ENCODE measurements around the gene TUBA4A.

TUBA4A gene

GRCh38 chr2:219244789-219245147, 8.9 kb downstream of the TUBA4A start:
- Mint-ChIP-seq H3K4me3 (peak overlapping the region; percentile 96 to 98), H3K27me3 (no peaks in the 10 kb centered on the region), H3K4me1 (peaks cover 61% of the 10 kb centered on the region), H3K27ac (peak overlapping the region; percentile 97 to 98), H3K9me3 (no peaks in the 10 kb centered on the region)
- no peak for DNase-seq
- no peak for ATAC-seq

DNA sequence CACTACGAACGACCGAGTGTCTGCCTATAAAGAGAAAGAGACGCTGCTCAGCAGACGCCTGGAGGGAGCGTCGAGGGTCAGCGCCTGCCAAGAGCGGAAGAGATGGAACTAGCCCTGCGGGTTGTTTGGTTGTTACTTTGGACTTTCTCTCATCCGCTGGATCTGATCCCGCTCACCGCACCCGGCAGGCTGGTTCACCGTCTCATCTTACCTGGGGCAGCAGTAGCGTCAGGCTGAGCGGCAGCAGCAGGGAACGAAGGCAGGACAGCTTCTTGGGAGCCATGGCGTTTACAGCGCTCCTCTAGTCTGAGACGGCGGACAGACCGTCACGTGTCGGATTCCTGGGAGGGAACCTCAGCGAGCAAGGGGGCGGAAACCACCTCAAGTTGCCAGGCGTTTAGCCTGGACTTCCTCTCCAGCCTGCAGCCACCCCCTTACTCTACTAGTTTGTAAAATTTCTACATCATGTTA, 10.4 kb downstream of the TUBA4A start:
- H3K27ac Mint-ChIP-seq, result peak overlapping the region; percentile 46 to 55
- no peaks in the 10 kb centered on the region for H3K9me3 Mint-ChIP-seq
- no peak for ATAC-seq

GRCh38 chr2:219234331-219234730, 19.4 kb downstream of the TUBA4A start:
- Mint-ChIP-seq H3K27ac (no peak overlapping the region), H3K4me1 (peaks cover 48% of the 10 kb centered on the region), H3K27me3 (no peaks in the 10 kb centered on the region), H3K9me3 (no peaks in the 10 kb centered on the region), H3K4me3 (no peak overlapping the region)
- DNase-seq, result no peak
- ATAC-seq, result no peak

More for the DNA sequence above, 10.4 kb downstream of the TUBA4A start:
- H3K4me3 Mint-ChIP-seq, result peak overlapping the region in 1 of 2 donors; percentile 72
- no peaks in the 10 kb centered on the region for H3K27me3 Mint-ChIP-seq
- DNase-seq, result no peak
- peaks cover 46% of the 10 kb centered on the region for H3K4me1 Mint-ChIP-seq

DNA sequence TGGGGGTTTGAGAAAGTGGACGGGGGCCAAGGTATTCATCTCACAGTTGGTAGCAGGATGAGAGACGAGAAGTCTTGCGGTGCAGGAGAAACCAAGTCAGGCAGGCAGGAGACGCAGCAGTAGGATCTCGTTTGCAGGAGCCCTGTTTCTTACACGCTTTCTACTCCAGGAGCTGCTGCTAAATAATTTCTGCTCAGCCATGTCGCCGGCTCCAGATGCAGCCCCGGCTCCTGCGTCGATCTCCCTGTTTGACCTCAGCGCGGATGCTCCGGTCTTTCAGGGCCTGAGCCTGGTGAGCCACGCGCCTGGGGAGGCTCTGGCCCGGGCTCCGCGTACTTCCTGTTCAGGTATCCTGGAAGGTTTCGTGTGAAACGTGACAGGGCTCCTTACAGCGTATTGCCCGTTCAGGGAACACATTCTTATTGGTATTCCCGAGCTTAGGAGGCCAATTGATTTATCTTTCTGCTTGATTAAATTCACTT, 23.6 kb downstream of the TUBA4A start:
- H3K27ac Mint-ChIP-seq, result peak overlapping the region; percentile 97 to 99
- peak; percentile 40 for ATAC-seq
- H3K4me1 Mint-ChIP-seq, result peaks cover 69% of the 10 kb centered on the region
- H3K4me3 Mint-ChIP-seq, result peak overlapping the region; percentile 93 to 100
- no peaks in the 10 kb centered on the region for H3K9me3 Mint-ChIP-seq
- H3K27me3 Mint-ChIP-seq, result no peaks in the 10 kb centered on the region
- DNase-seq, result peak; percentile 46 to 63

DNA sequence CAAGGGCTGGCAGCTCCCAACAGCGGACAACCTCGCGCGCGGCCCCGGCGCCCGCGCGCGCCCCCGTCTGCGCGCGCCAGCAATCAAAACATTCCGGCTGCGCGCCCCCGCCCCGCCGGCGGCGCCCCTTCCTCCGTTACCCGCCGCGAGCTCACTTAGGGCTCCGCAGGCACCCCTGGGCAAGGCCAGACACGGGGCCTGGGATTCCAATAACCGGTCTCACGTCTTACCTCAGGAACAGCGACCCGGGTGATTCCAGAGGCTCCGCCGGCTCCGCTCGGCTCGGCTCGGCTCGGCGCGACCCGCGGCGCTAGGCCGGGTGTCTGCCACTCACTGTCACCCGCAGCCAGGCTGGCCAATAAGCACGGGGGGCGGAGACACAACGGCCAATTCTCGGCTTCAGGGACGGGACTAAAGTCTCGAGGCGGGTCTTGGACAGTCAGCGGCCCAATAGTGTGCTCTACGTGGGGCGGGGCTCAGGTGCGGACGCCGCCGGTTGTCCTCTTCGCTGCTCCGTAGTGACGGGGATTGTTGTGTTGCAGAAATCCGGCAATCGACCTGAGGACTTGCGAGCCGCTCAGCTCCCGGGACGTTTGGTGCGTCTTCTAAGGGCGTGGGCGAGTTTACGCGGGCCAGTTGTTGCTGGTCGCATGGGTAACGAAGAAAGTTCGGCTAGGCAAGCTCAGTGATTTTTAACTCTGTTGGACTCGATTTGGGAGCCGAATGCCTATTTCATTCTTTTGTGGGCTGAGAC, 24.2 kb downstream of the TUBA4A start, which contains the start of the genes ANKZF1 and ATG9A:
Gene ANKZF1 (plus strand): TSS at position 502 of the 754 bp plus-strand sequence. CDS start 452 bp downstream, outside the sequence.
Gene ATG9A (minus strand): TSS at position 332 of the 754 bp plus-strand sequence. CDS start 1,612 bp downstream, outside the sequence.
- Mint-ChIP-seq H3K27ac (peak within 1 kb of the TSS; percentile 97 to 99), H3K27me3 (no peaks in the 10 kb centered on the region), H3K9me3 (no peaks in the 10 kb centered on the region), H3K4me3 (peak within 1 kb of the TSS; percentile 93 to 100), H3K4me1 (peaks cover 65% of the 10 kb centered on the region)
- ATAC-seq (peak; percentile 97), DNase-seq (peak; percentile 97 to 99)

GRCh38 chr2:219228911-219229304, 24.8 kb downstream of the TUBA4A start:
- Mint-ChIP-seq H3K27me3 (no peaks in the 10 kb centered on the region), H3K27ac (peak overlapping the region; percentile 70 to 90), H3K9me3 (no peaks in the 10 kb centered on the region), H3K4me3 (peak overlapping the region; percentile 81 to 100), H3K4me1 (peaks cover 59% of the 10 kb centered on the region)
- ATAC-seq (no peak), DNase-seq (no peak)

- Mint-ChIP-seq H3K4me1 (peaks cover 53% of the 10 kb centered on the region), H3K9me3 (no peaks in the 10 kb centered on the region)
- no peak for DNase-seq
Observed at GRCh38 chr2:219228041-219228910, 25.4 kb downstream of the TUBA4A start.

DNA sequence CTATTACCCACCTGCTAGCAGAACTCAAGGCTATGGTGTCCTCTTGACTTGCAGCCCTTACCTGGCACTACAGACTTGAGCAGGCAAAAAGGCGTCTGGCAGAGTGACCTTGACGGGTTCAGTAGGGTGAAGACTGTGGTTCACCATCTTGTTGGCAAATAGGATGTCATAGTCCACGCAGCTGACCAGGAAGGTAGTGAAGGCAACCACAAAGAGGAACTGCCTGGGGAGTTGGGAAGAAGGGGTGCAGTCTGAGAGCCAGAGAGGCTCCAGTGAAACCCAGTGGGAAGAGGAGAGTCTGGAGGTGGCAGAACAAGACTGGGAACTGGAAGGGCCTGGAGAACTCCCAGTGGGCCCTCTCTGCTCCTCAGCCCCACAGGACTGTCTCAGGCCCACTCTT, 28.4 kb downstream of the TUBA4A start:
- Mint-ChIP-seq H3K27me3 (no peaks in the 10 kb centered on the region), H3K27ac (no peak overlapping the region), H3K4me3 (peak overlapping the region in 1 of 2 donors; percentile 12)

More at GRCh38 chr2:219228041-219228910, 25.4 kb downstream of the TUBA4A start:
- no peak for ATAC-seq
- no peaks in the 10 kb centered on the region for H3K27me3 Mint-ChIP-seq
- peak overlapping the region; percentile 70 to 90 for H3K27ac Mint-ChIP-seq
- peak overlapping the region; percentile 81 to 100 for H3K4me3 Mint-ChIP-seq

DNA sequence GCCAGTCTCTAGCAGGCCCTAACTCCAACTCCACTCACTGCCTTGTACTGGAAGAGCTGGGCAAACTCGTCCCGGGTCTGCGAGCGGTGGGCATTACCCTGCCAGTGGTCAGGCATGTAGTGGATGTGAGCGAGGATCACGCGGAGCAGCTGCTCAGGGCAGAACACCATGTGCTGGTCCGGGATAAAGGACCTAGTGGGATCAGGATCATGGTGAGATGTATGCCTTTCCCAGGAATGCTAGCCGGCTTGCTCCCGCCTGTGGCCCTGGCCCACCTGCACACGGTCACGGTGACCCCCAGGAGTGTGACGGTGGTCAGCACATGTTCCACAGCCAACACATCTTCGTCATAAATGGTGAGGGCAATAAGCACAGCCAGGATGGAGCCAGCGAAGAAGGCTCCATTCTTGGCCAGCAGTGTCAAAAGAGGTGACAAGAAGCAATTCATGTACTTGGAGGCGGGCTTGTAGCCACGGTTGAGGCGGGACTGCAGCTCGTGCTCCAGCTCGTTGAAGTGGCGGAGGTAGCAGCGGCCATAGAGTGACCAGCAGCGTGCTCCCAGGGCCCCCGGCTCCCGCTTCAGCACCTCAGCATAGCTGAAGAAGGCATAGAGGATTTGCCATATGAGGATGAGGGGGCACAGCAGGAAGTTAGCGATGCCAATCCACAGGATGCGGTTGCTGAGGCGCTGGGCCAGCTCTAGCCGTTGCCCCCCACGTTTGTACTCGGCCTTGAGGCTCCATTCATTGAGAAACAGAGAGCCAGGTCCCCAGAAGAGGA, 29.7 kb downstream of the TUBA4A start:
- DNase-seq, result no peak
- Mint-ChIP-seq H3K9me3 (no peaks in the 10 kb centered on the region), H3K4me3 (no peak overlapping the region), H3K27me3 (no peaks in the 10 kb centered on the region), H3K4me1 (peaks cover 41% of the 10 kb centered on the region), H3K27ac (no peak overlapping the region)
- no peak for ATAC-seq

More for the DNA sequence above, 28.4 kb downstream of the TUBA4A start:
- no peak for DNase-seq
- ATAC-seq, result no peak
- Mint-ChIP-seq H3K9me3 (no peaks in the 10 kb centered on the region), H3K4me1 (peaks cover 30% of the 10 kb centered on the region)

DNA sequence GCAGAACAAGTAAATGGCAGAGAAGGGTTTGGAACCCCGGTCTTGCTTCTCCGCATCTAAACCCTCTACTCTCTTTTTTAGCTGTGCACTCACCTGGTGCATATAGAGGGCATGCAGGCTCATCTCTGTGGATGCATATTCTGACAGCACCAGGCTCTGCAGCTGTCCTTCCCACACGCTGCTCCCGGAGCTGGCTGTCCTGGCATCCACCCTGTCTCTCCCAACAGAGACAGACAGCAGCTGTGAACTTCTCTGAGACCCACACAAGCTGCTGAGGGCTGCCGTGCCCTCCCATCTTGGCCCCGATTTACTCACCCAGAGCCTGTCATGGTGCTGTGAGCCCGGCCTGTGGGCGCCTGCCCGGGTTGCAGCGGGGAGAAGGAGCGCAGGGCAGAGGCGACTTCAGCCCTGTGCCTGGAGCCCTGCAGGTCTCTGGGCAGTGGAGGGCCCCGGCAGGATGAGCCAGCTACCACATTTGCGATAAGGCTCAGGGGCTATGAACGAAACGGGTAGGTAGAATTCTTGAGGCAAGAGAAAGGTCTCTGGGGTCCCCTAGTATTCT, 31.7 kb downstream of the TUBA4A start:
- Mint-ChIP-seq H3K9me3 (no peaks in the 10 kb centered on the region), H3K4me3 (no peak overlapping the region), H3K27ac (no peak overlapping the region), H3K4me1 (peaks cover 39% of the 10 kb centered on the region), H3K27me3 (no peaks in the 10 kb centered on the region)
- DNase-seq (no peak), ATAC-seq (no peak)

DNA sequence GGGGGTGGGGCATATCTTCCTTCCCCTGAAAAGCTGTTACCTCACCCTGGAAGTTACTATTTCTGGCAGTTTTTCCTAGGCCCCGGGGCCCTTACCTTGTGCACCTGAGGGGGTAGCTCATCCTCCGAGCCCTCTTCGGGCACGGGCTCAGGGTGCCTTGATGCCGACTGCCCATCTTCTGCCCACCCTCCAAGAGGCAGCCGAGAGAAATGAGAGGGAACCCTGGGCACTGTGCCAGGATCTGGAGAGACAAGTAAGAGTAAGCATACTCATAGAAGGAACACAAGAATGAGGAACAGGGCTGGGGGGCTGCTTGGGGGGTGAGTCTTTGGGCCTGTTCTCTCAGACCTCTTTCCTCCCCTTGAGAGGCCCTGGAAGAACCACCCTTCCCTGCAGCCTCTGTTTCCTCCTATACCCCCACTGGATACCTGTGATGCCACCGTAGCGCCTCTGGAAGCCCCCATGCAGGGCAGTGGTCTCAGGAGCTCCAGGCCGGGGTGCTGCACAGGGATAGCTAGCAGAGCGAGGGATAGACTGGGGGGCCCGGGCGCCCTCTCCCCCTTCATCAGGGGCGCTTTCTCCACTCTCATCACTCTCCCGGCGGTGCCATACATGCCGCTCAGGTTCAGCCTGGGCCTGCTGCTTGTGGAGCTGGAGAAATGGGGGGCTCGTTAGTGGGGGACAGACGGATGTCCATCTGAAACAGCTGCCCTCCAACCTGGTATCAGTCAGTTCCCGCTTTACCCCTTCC, 32.9 kb downstream of the TUBA4A start:
- Mint-ChIP-seq H3K27ac (no peak overlapping the region), H3K27me3 (no peaks in the 10 kb centered on the region), H3K4me1 (peaks cover 45% of the 10 kb centered on the region), H3K9me3 (no peaks in the 10 kb centered on the region), H3K4me3 (no peak overlapping the region)
- DNase-seq, result no peak
- no peak for ATAC-seq

- Mint-ChIP-seq H3K9me3 (no peaks in the 10 kb centered on the region), H3K27ac (peak overlapping the region in 1 of 2 donors; percentile 8), H3K27me3 (no peaks in the 10 kb centered on the region), H3K4me3 (no peak overlapping the region), H3K4me1 (peaks cover 47% of the 10 kb centered on the region)
- DNase-seq, result no peak
- ATAC-seq, result no peak
Observed at GRCh38 chr2:219219784-219220532, 33.8 kb downstream of the TUBA4A start.

Measured in stimulated activated naive CD8-positive, alpha-beta T cell treated with anti-CD3 and anti-CD28 coated beads, Interleukin-15, amount 100 ng/mL, for 72 hours (primary cell).